PFSK-1 (cell line): Measurements from ENCODE around the gene BCKDHB.

Source experiments
- FOXP2 ChIP-seq: optimal IDR thresholded peaks from 2 replicates; pipeline ENCODE3; 2011; ENCODE audit warnings: borderline replicate concordance, control low read depth, inconsistent platforms; ENCODE audit not compliant: insufficient read depth; ENCODE audit errors: extremely low read length, extremely low read depth
- POLR2AphosphoS5 ChIP-seq: IDR thresholded peaks from 2 replicates; pipeline ENCODE4 v1.6.1; 2012; ENCODE audit warnings: low read depth, mild to moderate bottlenecking, control low read depth, low read length, moderate library complexity
- SIN3A ChIP-seq: IDR thresholded peaks from 2 replicates; pipeline ENCODE4 v1.6.1; 2012; ENCODE audit warnings: mild to moderate bottlenecking, low read length, moderate library complexity, borderline replicate concordance; ENCODE audit not compliant: insufficient read depth
- TAF1 ChIP-seq: IDR thresholded peaks from 2 replicates; pipeline ENCODE4 v1.6.1; 2012; ENCODE audit warnings: low read length, control low read depth, borderline replicate concordance; ENCODE audit not compliant: insufficient read depth
- TF ChIP-seq, protein P1 (sequence below), 2 experiments: IDR thresholded peaks; 2 replicates each; pipeline versions ENCODE4 v1.6.1 to v1.8.0; 2011 to 2012; ENCODE audit warnings: low read depth in 2 of 2, low read length in 2 of 2, control low read depth in 1 of 2, inconsistent platforms in 1 of 2, mild to moderate bottlenecking in 1 of 2, moderate library complexity in 1 of 2; ENCODE audit not compliant: insufficient read depth in 1 of 2

Gene BCKDHB

DNA sequence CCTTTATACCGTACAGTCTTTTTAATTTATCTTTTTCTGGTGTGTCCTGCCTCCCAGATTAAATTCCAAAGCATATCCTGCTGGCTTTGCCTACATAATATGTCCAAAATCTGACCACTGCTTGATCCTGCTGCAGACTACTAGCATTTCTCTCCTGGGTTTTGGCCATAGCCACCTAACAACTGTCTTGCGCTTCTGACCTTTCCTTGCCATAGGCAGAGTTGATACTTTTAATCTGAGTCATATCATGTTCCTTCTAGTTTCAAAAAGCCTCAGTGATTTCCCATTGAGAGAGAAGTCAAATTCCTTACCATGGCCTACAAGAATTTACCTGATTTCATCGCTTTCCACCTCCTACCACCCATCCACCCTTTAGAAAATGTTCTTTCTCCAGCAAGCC, 104.8 kb downstream of the BCKDHB start:
- no peak for TF ChIP-seq POLR2AphosphoS5
- TF ChIP-seq SIN3A: no peak
- TF ChIP-seq TAF1: no peak
- TF ChIP-seq, protein P1, sequence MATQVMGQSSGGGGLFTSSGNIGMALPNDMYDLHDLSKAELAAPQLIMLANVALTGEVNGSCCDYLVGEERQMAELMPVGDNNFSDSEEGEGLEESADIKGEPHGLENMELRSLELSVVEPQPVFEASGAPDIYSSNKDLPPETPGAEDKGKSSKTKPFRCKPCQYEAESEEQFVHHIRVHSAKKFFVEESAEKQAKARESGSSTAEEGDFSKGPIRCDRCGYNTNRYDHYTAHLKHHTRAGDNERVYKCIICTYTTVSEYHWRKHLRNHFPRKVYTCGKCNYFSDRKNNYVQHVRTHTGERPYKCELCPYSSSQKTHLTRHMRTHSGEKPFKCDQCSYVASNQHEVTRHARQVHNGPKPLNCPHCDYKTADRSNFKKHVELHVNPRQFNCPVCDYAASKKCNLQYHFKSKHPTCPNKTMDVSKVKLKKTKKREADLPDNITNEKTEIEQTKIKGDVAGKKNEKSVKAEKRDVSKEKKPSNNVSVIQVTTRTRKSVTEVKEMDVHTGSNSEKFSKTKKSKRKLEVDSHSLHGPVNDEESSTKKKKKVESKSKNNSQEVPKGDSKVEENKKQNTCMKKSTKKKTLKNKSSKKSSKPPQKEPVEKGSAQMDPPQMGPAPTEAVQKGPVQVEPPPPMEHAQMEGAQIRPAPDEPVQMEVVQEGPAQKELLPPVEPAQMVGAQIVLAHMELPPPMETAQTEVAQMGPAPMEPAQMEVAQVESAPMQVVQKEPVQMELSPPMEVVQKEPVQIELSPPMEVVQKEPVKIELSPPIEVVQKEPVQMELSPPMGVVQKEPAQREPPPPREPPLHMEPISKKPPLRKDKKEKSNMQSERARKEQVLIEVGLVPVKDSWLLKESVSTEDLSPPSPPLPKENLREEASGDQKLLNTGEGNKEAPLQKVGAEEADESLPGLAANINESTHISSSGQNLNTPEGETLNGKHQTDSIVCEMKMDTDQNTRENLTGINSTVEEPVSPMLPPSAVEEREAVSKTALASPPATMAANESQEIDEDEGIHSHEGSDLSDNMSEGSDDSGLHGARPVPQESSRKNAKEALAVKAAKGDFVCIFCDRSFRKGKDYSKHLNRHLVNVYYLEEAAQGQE (IDR thresholded peaks at IDR 0.05; ENCODE audit: insufficient read depth in 1 of 2, low read depth in 2 of 2, low read length in 2 of 2): no peak
- TF ChIP-seq FOXP2: no peak

DNA sequence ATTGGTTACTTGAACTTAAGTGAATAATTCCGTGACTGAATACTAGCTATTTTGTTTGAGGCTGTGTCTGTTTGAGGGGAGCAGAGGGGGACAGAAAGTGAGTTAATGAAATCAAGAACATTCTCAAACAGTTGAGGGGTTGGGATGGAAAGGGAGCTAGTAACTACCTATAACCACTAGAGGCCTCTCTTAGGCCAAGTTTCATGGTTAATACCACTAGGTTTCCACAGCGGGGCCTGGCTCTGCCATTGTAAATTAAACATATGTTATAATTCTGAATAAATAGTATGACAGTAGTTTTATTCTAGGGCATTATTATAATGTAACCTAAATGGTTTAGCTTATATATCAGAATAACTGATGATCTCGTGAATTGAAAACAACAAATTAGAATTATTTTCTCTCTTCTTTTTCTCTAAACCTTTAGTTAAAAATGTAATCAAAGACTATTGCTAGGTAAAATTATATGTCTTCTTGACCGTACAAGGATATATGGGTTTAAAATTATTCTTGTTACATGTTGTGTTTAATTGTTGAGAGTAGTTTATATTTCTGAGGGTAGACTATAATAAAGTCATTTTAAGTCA, 108.1 kb downstream of the BCKDHB start:
- TF ChIP-seq, protein P1 (IDR thresholded peaks at IDR 0.05; ENCODE audit: insufficient read depth in 1 of 2, low read depth in 2 of 2, low read length in 2 of 2): no peak
- TF ChIP-seq FOXP2 (no peak), SIN3A (no peak), POLR2AphosphoS5 (no peak)

DNA sequence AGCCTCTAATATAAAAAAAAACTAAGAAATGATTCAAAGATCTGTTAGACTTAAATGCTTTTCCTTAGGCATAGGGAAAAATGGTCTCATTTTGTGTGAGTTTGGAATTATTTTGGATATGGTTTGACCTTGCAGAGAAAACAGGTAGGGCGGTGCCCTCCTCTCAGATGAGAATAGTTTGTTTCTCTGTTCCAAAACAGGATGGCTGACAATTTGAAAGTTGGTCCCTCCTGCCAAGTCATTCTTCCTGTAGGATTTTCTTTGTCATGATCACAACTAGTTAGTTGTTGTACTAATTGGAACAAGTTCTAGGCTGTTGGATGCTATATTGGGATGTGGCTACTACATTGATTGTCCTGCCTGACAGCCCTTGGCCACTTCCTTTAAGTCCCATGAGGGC, 108.6 kb downstream of the BCKDHB start:
- TF ChIP-seq POLR2AphosphoS5: no peak
- no peak for TF ChIP-seq FOXP2
- TF ChIP-seq, protein P1 (IDR thresholded peaks at IDR 0.05; ENCODE audit: insufficient read depth in 1 of 2, low read depth in 2 of 2, low read length in 2 of 2): no peak
- TF ChIP-seq SIN3A: no peak
- TF ChIP-seq TAF1: no peak

DNA sequence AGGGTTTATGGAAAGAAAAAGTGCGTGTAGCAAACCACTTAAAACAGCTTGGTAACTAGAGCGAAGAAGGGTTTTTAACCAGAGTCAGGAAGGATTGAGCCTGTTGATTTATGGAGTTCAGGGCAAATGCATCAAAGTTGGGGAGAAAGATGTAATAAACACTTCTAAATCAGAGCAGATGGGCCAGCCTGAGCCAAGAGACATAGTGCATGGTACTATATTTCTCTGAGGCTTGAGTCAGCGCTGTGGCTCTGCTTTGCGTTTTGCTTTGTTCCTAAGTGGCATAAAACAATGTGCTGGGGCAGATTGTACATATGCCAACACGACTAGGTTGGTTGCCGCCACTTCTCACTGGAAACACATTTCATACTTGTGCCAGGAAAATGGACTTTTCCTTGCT, 111.3 kb downstream of the BCKDHB start:
- TF ChIP-seq FOXP2 (no peak), POLR2AphosphoS5 (no peak), TAF1 (no peak), SIN3A (no peak)
- TF ChIP-seq, protein P1 (IDR thresholded peaks at IDR 0.05; ENCODE audit: insufficient read depth in 1 of 2, low read depth in 2 of 2, low read length in 2 of 2): no peak

DNA sequence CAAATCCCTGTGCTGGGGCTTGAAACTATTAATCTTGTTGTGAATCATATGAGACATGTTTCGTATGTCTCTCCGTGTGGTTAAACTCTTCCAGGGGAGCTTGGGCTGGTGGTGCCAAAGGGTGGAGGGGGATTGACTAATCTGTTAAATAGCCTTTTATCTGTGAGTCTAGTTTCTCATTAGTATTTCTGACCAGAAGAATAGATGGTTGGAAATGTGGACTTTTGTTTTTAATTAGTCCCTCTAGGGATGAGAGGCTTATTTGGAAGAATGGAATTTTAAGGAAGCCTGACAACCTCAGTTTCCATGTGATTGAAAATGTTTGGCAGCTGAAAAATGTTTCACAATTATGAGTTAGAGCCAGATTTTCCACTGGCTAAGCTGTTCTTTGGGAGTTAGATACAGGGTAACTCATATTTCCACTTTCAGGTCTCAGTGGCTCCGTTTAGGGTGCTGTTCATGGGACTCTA, 117.3 kb downstream of the BCKDHB start:
- TF ChIP-seq SIN3A (no peak), FOXP2 (no peak), POLR2AphosphoS5 (no peak), TAF1 (no peak)
- TF ChIP-seq, protein P1 (IDR thresholded peaks at IDR 0.05; ENCODE audit: insufficient read depth in 1 of 2, low read depth in 2 of 2, low read length in 2 of 2): no peak
